Measurements from ENCODE around the gene SUSD2. TPM values are rescaled to one million over a fixed set of nuclear protein-coding genes. Genes with fewer than 3 reads are reported as not detected.

Gene SUSD2
- total and polyA plus RNA-seq, 8 donors, result 0.35 to 7.2 (median 2.5) TPM

DNA sequence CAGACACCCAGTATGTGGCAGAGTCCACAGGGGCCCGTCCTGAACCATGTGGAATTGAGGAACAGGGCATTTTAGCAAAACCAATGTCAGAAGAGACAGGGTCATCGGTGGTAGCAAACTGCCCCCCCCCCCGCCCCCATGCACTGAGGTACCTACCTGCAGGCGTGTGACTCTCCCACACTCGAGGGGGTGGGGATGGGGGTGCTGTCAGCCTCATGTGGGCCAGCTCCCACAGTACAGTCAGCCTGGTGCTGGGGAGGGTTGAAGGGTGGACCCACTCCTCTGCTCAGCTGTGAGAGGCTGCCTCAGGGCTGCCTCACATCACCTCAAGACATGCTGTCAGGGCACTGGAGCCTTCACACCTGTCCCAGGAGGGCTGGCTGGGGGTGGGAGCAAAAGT lies 10.7 kb upstream of the SUSD2 start:
- no peak for DNase-seq
- Histone ChIP-seq H3K4me1 (no peaks in the 10 kb centered on the region), H3K9me3 (no peaks in the 10 kb centered on the region), H3K4me3 (no peak overlapping the region), H3K36me3 (peaks cover 0 to 25% (median 0%) of the 10 kb centered on the region in 3 donors), H3K27me3 (no peaks in the 10 kb centered on the region), H3K27ac (no peak overlapping the region)
- TF ChIP-seq, protein P1, sequence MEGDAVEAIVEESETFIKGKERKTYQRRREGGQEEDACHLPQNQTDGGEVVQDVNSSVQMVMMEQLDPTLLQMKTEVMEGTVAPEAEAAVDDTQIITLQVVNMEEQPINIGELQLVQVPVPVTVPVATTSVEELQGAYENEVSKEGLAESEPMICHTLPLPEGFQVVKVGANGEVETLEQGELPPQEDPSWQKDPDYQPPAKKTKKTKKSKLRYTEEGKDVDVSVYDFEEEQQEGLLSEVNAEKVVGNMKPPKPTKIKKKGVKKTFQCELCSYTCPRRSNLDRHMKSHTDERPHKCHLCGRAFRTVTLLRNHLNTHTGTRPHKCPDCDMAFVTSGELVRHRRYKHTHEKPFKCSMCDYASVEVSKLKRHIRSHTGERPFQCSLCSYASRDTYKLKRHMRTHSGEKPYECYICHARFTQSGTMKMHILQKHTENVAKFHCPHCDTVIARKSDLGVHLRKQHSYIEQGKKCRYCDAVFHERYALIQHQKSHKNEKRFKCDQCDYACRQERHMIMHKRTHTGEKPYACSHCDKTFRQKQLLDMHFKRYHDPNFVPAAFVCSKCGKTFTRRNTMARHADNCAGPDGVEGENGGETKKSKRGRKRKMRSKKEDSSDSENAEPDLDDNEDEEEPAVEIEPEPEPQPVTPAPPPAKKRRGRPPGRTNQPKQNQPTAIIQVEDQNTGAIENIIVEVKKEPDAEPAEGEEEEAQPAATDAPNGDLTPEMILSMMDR (IDR thresholded peaks at IDR 0.05), result no peak
- 87 to 95% methylated on average over 5 of the region's 5 CpGs for WGBS, 2 donors
- no peak for ATAC-seq
- intact Hi-C loops (cut with DNase I), result loop anchor here in 1 of 3 donors (10.0 kb wide), 1 partner anchor 166 kb away; the partner anchor contains the start of gene GSTT4
- no peak for FAIRE-seq

DNA sequence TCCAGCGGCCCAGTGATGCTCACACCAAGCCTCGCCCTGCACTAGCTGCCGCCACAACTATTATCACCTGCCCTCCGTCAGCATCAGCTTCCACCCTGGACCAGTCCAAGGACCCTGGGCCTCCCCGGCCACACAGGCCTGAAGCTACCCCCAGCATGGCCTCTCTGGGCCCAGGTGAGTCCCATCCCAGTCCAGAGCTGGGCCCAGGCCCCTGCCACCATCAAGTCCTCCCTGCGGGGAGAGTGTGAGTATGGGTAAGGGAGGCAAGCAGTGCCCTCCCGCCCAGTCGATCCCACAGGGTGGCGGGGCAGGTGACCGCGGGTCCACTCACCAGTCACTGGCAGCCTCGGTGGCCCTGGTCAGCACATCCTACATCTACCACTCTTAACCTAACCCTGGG lies 9.5 kb upstream of the SUSD2 start:
- H3K4me3 ChIP-seq, result no peak overlapping the region
- DNase-seq (no peak), ATAC-seq (no peak), FAIRE-seq (no peak)
- intact Hi-C loops (cut with DNase I), result loop anchor here in 1 of 3 donors (10.0 kb wide), 1 partner anchor 167 kb away; the partner anchor contains the start of gene GSTT4
- no peaks in the 10 kb centered on the region for H3K9me3 ChIP-seq
- peaks cover 0 to 20% (median 0%) of the 10 kb centered on the region in 3 donors for H3K36me3 ChIP-seq
- H3K27me3 ChIP-seq, result no peaks in the 10 kb centered on the region
- TF ChIP-seq, protein P1 (IDR thresholded peaks at IDR 0.05), result no peak
- 95 to 96% methylated on average over 12 of the region's 12 CpGs for WGBS, 2 donors
- H3K27ac ChIP-seq, result no peak overlapping the region
- H3K4me1 ChIP-seq, result no peaks in the 10 kb centered on the region

DNA sequence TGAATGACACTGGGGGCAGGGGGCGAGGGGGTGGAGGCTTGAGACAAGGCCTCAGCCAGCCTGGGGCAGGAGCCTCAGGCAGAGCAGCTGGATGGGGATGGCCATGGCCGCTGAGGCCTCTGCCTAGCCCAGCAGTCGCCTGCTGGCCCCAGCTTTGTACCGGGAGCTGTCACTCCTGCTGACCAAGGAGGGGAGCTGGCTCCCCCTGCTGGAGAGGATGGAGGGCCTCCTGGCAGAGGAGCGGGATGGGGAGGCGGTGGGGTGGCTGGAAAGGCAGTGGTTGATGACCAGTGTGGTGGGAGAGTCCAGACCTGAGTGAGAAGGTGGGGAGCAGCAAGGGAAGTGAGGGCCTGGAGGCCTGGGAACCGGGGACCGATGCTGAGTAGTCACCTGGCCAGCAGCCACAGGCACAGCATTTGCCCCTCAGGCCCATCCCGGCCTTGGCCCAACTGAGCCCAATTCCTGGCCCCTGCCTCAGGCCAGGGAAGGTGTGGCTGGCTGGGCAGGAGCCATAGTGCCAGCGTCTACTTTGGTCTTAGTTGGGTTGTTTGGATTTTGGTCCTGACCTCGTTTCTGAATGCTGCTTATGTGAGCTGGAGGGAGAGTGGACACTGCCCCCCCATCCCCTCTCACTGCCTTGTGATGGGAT lies 6.0 kb upstream of the SUSD2 start:
- no peak for FAIRE-seq
- peak; percentile 70 to 89 (median 82) for ATAC-seq
- TF ChIP-seq, protein P1 (IDR thresholded peaks at IDR 0.05), result peak; percentile 50 to 66 (median 62)
- WGBS, 2 donors, result 57% methylated on average over 9 to 11 of the region's 11 CpGs
- Histone ChIP-seq H3K27ac (no peak overlapping the region), H3K36me3 (peaks cover 0 to 17% (median 0%) of the 10 kb centered on the region in 3 donors), H3K27me3 (no peaks in the 10 kb centered on the region), H3K4me1 (no peaks in the 10 kb centered on the region), H3K9me3 (no peaks in the 10 kb centered on the region), H3K4me3 (no peak overlapping the region)
- intact Hi-C loops (cut with DNase I), result loop anchor here in 1 of 3 donors (2.0 to 10.0 kb wide), 2 partner anchors 68 to 170 kb away; partner anchors contain the start of gene GSTT4
- DNase-seq, result peak; percentile 58 to 90 (median 80)

DNA sequence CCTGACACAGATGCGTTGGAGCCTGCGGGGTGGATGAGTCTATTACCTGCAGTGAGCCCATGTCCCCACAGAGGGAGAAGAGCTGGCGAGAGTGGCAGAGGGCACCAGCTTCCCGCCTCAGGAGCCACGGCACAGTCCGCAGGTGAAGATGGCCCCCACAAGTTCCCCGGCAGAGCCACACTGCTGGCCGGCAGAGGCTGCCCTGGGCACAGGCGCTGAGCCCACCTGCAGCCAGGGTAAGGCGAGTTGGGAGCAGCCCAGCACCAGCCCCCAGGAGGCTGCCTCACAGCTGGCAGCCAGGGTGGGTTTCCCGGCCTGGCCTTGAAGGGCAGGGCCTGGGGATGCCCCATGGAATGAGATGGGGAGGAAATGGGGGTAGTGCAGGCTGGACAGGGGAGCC lies 5.2 kb upstream of the SUSD2 start:
- peak in 1 of 6 donors; percentile 58 for DNase-seq
- no peaks in the 10 kb centered on the region for H3K4me1 ChIP-seq
- ATAC-seq, result no peak

More for the DNA sequence above, 5.2 kb upstream of the SUSD2 start:
- TF ChIP-seq, protein P1 (IDR thresholded peaks at IDR 0.05), result no peak
- no peak overlapping the region for H3K4me3 ChIP-seq
- intact Hi-C loops (cut with DNase I), result loop anchor here in 1 of 3 donors (10.0 kb wide), 1 partner anchor 171 kb away; the partner anchor contains the start of gene GSTT4
- no peaks in the 10 kb centered on the region for H3K27me3 ChIP-seq
- WGBS, 2 donors, result 89 to 94% methylated on average over 11 of the region's 11 CpGs
- FAIRE-seq, result no peak
- H3K9me3 ChIP-seq, result no peaks in the 10 kb centered on the region
- no peak overlapping the region for H3K27ac ChIP-seq
- peaks cover 0 to 17% (median 0%) of the 10 kb centered on the region in 3 donors for H3K36me3 ChIP-seq
